ENCODE data around the gene DLG4. TPM values are rescaled to one million over a fixed set of nuclear protein-coding genes. Genes with fewer than 3 reads are reported as not detected.
A peak's percentile ranks its signal among the peaks of the same experiment; 100 is the strongest.

DLG4 gene
- total RNA-seq, 1 donor = 11.9 TPM

DNA sequence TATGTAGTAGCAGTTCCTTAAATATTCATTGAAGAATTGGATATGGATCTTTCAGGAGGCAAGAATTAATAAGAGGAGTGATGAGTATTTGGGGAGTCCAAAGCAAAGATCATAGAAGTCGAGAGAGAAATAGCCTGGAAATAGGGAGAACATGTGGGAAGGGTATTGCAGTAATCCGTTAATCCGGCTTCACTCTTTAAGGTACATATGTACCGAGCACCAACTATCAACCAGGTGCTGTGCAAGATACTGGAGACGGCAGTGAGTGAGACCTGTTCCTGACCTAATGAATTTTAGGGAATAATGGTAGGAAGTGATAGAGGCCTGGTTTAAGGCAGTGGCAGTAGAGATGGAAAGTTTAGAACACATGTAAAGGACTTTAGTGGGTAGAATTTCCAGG, 33.4 kb upstream of the DLG4 start:
- DNase-seq (ENCODE audit: low read depth) = no peak
- peak overlapping the region; percentile 82 for H3K4me3 ChIP-seq (ENCODE audit: low read depth, low read length)
- TF ChIP-seq, protein P1, sequence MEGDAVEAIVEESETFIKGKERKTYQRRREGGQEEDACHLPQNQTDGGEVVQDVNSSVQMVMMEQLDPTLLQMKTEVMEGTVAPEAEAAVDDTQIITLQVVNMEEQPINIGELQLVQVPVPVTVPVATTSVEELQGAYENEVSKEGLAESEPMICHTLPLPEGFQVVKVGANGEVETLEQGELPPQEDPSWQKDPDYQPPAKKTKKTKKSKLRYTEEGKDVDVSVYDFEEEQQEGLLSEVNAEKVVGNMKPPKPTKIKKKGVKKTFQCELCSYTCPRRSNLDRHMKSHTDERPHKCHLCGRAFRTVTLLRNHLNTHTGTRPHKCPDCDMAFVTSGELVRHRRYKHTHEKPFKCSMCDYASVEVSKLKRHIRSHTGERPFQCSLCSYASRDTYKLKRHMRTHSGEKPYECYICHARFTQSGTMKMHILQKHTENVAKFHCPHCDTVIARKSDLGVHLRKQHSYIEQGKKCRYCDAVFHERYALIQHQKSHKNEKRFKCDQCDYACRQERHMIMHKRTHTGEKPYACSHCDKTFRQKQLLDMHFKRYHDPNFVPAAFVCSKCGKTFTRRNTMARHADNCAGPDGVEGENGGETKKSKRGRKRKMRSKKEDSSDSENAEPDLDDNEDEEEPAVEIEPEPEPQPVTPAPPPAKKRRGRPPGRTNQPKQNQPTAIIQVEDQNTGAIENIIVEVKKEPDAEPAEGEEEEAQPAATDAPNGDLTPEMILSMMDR (IDR thresholded peaks at IDR 0.05; ENCODE audit: insufficient read depth, low read length) = no peak

DNA sequence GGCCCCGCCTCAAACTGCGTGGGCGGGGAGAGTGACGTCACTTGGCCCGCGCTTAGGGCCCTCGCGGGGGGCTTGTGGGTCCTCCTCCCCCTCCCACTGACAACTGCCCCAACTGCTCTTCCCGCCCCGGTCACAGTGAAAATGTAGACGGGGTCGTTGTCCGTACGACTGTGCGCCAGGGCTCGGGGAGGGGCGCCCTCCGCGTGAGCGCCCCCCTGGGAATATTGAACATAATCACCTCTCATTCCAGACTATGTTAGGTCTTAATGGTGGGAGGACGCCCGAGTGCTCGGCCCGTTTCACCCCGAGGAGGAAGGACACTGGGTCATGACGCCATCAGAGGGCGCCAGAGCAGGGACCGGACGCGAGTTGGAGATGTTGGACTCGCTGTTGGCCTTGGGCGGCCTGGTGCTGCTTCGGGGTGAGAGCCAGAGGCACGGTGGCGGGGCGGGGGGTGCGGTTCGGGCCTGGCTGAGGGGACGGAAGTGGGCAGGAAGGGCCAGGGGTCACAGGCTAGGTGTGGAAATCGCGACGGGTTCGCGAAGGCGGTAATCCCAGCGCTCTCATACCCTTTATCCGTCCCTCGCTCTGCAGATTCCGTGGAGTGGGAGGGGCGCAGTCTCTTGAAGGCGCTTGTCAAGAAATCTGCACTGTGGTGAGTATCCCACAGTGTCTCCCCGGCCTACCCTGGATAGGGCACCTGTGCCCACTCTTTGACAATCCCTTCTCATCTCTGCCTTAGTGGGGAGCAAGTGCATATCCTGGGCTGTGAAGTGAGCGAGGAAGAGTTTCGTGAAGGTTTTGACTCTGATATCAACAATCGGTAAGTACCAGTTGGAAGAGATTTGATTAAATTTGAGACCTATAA, 32.8 kb upstream of the DLG4 start, which contains the start of gene ELP5:
Gene ELP5, plus strand, starts transcription at position 40 of the 868 bp plus-strand sequence. Its CDS starts 336 bp downstream, at position 376.
- DNase-seq (ENCODE audit: low read depth) = peak; percentile 96

DNA sequence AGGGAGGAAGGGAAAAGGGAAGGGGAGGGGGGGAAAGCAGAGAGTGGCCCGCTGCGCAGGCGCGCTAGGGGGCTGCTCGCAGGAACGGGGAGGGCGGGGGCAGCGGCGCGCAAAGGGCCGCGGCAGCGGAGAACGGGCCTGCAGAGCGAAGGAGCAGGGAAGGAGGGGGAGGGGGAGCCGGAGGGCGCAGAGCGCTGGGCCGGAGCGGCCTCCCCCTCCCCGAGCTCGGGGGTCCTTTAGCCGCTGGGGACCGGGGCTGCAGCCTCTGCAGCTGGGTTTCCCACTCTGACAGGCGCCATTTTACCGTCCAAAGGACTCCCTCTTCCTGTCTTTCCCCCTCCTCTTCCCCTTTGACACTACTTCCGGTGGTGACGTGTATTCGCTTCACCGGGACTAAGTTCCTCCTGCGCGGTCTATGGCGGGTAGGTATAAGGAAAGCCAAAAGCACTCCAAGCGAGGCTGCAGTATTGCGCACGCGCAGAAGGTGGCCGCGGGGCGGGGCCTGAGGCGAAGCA, 32.1 kb upstream of the DLG4 start, which contains the start of gene CTDNEP1:
Gene CTDNEP1, minus strand, starts transcription at position 74 of the 515 bp plus-strand sequence. CDS start 438 bp downstream, outside the sequence.
- TF ChIP-seq, protein P1 (IDR thresholded peaks at IDR 0.05; ENCODE audit: insufficient read depth, low read length) = no peak
- peak; percentile 100 for DNase-seq (ENCODE audit: low read depth)
- H3K4me3 ChIP-seq (ENCODE audit: low read depth, low read length) = peak within 1 kb of the TSS; percentile 89

More for the DNA sequence above, 32.8 kb upstream of the DLG4 start, which contains the start of gene ELP5:
- TF ChIP-seq, protein P1 (IDR thresholded peaks at IDR 0.05; ENCODE audit: insufficient read depth, low read length) = no peak
- H3K4me3 ChIP-seq (ENCODE audit: low read depth, low read length) = peak within 1 kb of the TSS; percentile 89

DNA sequence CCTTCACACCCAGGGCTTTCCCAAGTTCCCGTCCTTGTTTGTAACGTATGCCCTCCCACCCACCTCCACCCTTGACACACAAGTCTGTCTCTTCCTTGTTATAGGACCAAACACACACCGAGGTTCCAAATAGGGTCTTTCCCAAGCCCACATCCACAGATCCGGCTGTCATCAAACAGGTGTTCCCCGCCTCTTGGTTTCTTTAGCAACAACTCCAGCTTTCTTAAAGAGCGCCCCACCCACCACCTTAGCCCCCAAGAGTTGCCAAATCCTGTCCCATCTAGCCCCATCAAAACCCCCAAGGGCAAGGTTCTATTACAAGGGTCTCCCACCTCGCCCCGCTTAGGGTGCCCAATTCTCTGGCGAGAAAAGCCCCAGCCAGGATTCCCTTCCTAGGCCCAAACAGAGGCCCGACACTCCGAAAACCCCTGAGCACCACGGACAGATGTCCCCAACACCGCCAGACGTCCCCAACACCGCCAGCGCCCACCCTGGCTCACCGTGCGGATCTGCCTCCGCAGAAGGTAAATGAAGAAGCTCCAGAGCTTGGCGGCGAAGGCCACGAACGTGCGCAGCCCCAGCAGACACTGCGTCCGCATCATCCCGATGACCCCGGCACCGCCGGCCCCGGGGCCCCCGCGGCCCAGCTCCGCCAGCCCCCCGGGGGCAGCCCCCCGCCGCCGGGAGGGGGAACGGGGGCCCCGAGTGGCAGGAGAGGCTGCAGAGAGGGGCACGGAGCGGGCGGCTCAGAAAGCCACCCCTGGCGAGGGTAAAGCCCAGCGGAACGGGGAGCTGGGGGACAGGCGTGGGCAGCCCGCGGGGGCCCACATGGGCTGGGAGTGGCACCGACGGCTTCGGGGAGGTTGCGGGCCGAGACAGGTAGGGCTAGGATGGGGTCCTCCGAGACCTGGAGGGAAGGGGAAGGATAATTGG, 31.3 kb upstream of the DLG4 start:
- peak overlapping the region; percentile 89 for H3K4me3 ChIP-seq (ENCODE audit: low read depth, low read length)
- DNase-seq (ENCODE audit: low read depth) = no peak
- TF ChIP-seq, protein P1 (IDR thresholded peaks at IDR 0.05; ENCODE audit: insufficient read depth, low read length) = no peak

DNA sequence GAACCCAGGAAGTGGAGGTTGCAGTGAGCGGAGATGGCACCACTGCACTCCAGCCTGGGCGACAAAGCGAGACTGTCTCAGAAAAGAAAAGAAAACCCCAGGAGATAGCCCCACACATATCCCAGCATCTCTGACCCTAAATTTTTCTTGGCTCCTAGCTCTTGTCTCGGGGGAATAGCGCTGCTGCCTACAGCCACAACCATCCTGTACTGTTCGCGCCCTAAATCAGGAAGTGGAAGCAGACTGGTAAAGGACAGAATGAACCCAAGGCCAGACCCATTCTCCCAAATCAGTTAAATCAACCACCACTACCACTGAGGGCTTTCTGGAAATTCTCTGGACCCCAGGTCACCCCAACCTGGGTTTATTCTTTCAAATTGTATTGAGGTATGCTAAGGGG, 30.2 kb upstream of the DLG4 start:
- DNase-seq (ENCODE audit: low read depth) = no peak
- peak overlapping the region; percentile 89 for H3K4me3 ChIP-seq (ENCODE audit: low read depth, low read length)
- TF ChIP-seq, protein P1 (IDR thresholded peaks at IDR 0.05; ENCODE audit: insufficient read depth, low read length) = no peak

DNA sequence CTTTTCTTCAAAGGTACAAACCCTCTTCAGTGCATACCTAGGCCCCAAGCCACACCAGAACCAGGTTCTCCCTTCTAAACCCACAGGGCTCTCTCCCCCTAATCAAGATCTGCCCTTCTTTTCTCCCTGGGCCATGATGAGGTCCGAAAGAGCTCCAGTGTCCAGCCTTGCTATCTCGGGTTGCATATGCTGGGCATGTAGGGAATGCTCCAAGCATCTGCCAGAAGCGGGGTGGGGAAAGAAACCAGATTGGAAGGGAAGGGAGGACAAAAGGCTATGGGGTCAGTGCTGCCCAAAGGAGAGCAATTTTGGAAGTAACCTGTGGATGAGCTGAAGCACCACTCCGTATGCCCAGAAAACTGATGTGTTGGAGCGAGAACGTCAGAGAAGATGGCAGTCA, 29.6 kb upstream of the DLG4 start:
- H3K4me3 ChIP-seq (ENCODE audit: low read depth, low read length) = peak overlapping the region; percentile 13
- DNase-seq (ENCODE audit: low read depth) = no peak
- TF ChIP-seq, protein P1 (IDR thresholded peaks at IDR 0.05; ENCODE audit: insufficient read depth, low read length) = no peak

Data from fibroblast of the aortic adventitia (primary cell).